MM.1S (cell line): ENCODE data around the gene STEAP1B.
"Not testable (repeated sequence)": the region's sequence is repeated elsewhere in the genome, so short reads cannot be mapped to it uniquely, and the experiment has no call there.

ENCODE experiments used
- DNase-seq: peaks from one replicate; pipeline ENCODE4 v3.0.0-alpha.2; 2015
- H2AFZ ChIP-seq: fragments of 300-600 bp; sonication (generic); 2 replicates; pipeline ENCODE4 v1.6.0; 2016; ENCODE audit warnings: antibody characterized with exemption, low read length
- H3F3A ChIP-seq: fragments of 300-600 bp; sonication (generic); 2 replicates; pipeline ENCODE4 v1.6.1; 2016; ENCODE audit warnings: mild to moderate bottlenecking, antibody characterized with exemption, low read length, moderate library complexity, mixed read lengths; ENCODE audit not compliant: insufficient read depth
- H3K27ac ChIP-seq: fragments of 300-600 bp; sonication (generic); 2 replicates; pipeline ENCODE4 v1.5.1; 2016; ENCODE audit warnings: mild to moderate bottlenecking, low read length
- H3K27me3 ChIP-seq: fragments of 300-600 bp; sonication (generic); replicated peaks from 2 replicates; pipeline ENCODE4 v1.6.0; 2016; ENCODE audit warnings: low read length; ENCODE audit not compliant: insufficient read depth
- H3K36me3 ChIP-seq: fragments of 300-600 bp; sonication (generic); replicated peaks from 2 replicates; pipeline ENCODE4 v1.6.1; 2016; ENCODE audit warnings: mild to moderate bottlenecking, low read length, mixed read lengths; ENCODE audit not compliant: insufficient read depth
- H3K4me1 ChIP-seq: fragments of 300-600 bp; sonication (generic); 2 replicates; pipeline ENCODE4 v1.6.1; 2016; ENCODE audit warnings: low read length, mixed read lengths
- H3K4me2 ChIP-seq: fragments of 300-600 bp; sonication (generic); 2 replicates; pipeline ENCODE4 v1.6.0; 2016; ENCODE audit warnings: low read depth, low read length
- H3K4me3 ChIP-seq: fragments of 300-600 bp; sonication (generic); 2 replicates; pipeline ENCODE4 v1.5.1; 2016; ENCODE audit warnings: low read length, mixed read lengths
- H3K79me2 ChIP-seq: fragments of 300-600 bp; sonication (generic); 2 replicates; pipeline ENCODE4 v1.6.1; 2016; ENCODE audit warnings: mixed run types, low read length, mixed read lengths
- H3K9ac ChIP-seq: fragments of 300-600 bp; sonication (generic); 2 replicates; pipeline ENCODE4 v1.6.1; 2016; ENCODE audit warnings: low read length, mixed read lengths
- H3K9me2 ChIP-seq: fragments of 300-600 bp; sonication (generic); replicated peaks from 2 replicates; pipeline ENCODE4 v1.6.1; 2016; ENCODE audit warnings: mild to moderate bottlenecking, low read length, mixed read lengths; ENCODE audit not compliant: insufficient read depth
- H3K9me3 ChIP-seq: fragments of 300-600 bp; sonication (generic); replicated peaks from 2 replicates; pipeline ENCODE4 v1.6.1; 2016; ENCODE audit warnings: mild to moderate bottlenecking, low read length, mixed read lengths; ENCODE audit not compliant: insufficient read depth
- H4K20me1 ChIP-seq: fragments of 300-600 bp; sonication (generic); 2 replicates; pipeline ENCODE4 v1.6.1; 2016; ENCODE audit warnings: mild to moderate bottlenecking, low read length, moderate library complexity, mixed read lengths; ENCODE audit not compliant: insufficient read depth
- EZH2 ChIP-seq: fragments of 300-600 bp; sonication (generic); optimal IDR thresholded peaks from 2 replicates; pipeline ENCODE3; 2017; ENCODE audit warnings: low read depth, mild to moderate bottlenecking, antibody characterized with exemption, low read length, mixed read lengths
- EZH2phosphoT487 ChIP-seq: fragments of 300-600 bp; sonication (generic); IDR thresholded peaks from 2 replicates; pipeline ENCODE4 v1.6.1; 2018; ENCODE audit warnings: antibody characterized with exemption, low read length
- TF ChIP-seq, protein P1 (sequence below): fragments of 300-600 bp; sonication (generic); IDR thresholded peaks from 2 replicates; pipeline ENCODE4 v1.5.1; 2016; ENCODE audit warnings: antibody characterized with exemption, low read length, mixed read lengths

STEAP1B gene

DNA sequence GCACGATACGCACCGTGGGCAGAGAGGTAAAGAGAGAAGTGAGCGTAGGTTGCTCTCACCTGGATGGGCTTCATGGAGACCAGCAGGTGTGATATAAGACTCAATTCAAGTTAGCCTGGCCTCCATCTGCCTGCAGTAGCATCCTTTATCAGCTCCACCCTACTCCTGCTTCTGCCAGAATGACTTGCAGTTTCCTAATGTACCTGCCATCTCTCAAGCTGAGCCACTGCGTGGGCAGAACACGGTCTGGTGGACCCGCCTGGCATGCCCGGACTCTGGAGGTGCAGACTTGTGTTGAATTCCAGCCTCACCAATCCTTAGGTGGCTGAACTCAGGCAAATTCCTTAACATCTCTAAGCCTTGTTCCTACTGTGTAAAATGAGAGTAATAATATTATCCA lies 64.3 kb downstream of the STEAP1B start:
- no peak for TF ChIP-seq EZH2
- TF ChIP-seq, protein P1, sequence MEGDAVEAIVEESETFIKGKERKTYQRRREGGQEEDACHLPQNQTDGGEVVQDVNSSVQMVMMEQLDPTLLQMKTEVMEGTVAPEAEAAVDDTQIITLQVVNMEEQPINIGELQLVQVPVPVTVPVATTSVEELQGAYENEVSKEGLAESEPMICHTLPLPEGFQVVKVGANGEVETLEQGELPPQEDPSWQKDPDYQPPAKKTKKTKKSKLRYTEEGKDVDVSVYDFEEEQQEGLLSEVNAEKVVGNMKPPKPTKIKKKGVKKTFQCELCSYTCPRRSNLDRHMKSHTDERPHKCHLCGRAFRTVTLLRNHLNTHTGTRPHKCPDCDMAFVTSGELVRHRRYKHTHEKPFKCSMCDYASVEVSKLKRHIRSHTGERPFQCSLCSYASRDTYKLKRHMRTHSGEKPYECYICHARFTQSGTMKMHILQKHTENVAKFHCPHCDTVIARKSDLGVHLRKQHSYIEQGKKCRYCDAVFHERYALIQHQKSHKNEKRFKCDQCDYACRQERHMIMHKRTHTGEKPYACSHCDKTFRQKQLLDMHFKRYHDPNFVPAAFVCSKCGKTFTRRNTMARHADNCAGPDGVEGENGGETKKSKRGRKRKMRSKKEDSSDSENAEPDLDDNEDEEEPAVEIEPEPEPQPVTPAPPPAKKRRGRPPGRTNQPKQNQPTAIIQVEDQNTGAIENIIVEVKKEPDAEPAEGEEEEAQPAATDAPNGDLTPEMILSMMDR, result no peak
- TF ChIP-seq EZH2phosphoT487, result no peak
- Histone ChIP-seq H3F3A (peaks cover 23% of the 10 kb centered on the region), H4K20me1 (no peaks in the 10 kb centered on the region), H3K4me1 (peaks cover 52% of the 10 kb centered on the region), H3K9ac (peak overlapping the region; percentile 44), H3K36me3 (no peaks in the 10 kb centered on the region), H2AFZ (peak overlapping the region; percentile 66), H3K9me2 (no peaks in the 10 kb centered on the region), H3K79me2 (no peaks in the 10 kb centered on the region), H3K4me3 (peak overlapping the region; percentile 44), H3K27ac (peak overlapping the region; percentile 74; the same call in 1 of the 2 replicates), H3K9me3 (no peaks in the 10 kb centered on the region), H3K4me2 (peak overlapping the region; percentile 87), H3K27me3 (no peaks in the 10 kb centered on the region)
- DNase-seq, result no peak

DNA sequence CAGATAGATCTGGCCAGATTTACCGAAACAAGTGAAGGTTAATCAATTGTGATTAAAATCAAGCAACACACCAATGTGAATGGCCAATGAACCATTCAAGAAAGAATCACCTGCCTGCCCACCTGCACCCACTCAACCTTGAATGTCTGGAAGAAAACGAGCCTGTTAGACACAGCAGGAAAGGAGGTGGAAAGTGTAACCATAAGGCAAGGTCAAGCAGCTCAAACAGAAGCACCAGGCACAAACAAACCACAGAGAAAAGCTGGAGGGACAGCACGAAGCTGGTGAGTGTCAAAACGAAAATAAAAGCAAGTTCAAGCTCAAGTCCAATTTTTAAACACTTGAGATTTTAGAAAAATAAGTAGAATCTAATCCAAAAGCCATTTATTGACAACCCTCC lies 64.9 kb downstream of the STEAP1B start:
- H3K9me2 ChIP-seq, result no peaks in the 10 kb centered on the region
- H2AFZ ChIP-seq, result peak overlapping the region; percentile 66
- H4K20me1 ChIP-seq, result no peaks in the 10 kb centered on the region
- H3K4me1 ChIP-seq, result peaks cover 52% of the 10 kb centered on the region
- H3K27me3 ChIP-seq, result no peaks in the 10 kb centered on the region
- H3K36me3 ChIP-seq, result no peaks in the 10 kb centered on the region
- H3K79me2 ChIP-seq, result no peaks in the 10 kb centered on the region
- peak overlapping the region; percentile 74 for H3K27ac ChIP-seq
- peak; percentile 82 for DNase-seq
- H3K9ac ChIP-seq, result peak overlapping the region; percentile 44
- peak overlapping the region; percentile 44 for H3K4me3 ChIP-seq
- peaks cover 23% of the 10 kb centered on the region for H3F3A ChIP-seq
- no peak for TF ChIP-seq EZH2
- H3K9me3 ChIP-seq, result no peaks in the 10 kb centered on the region
- peak overlapping the region; percentile 87 for H3K4me2 ChIP-seq

DNA sequence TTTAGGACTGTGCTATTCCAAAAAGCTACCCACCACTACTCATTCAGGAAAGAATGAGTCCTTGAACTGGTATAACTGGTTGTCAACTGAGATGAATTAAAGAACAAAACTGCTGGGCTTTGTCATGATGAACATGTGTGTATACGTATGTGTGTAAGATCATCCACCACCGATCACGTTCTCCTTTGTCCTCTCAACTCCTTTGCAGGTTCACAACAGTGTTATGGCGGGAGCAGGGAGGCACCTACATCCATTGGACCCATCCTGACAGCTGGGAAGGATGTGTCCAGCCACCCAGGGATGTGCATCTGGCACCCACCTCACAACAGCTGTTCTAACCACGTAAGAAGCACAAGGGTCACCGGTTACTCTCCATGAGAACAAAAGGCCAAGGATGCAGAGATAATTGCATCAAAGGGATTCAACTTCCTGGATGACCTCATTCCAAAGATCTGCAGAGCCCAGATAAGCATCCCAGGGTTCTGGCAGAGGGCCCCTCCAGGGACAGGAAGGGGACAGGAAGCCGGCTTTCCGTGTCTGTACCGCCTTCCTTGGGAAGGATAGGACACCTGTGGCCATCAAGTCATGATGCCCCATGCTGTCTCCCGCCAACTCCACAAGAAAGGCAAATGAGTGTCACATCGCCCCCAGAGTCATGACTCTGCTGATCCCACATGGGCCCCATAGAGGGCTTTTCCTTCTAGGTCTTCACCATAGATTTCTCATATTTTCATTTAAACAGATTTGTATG lies 66.1 kb downstream of the STEAP1B start:
- Histone ChIP-seq H4K20me1 (no peaks in the 10 kb centered on the region), H3K36me3 (no peaks in the 10 kb centered on the region), H3K9me3 (no peaks in the 10 kb centered on the region), H3K9ac (no peak overlapping the region), H3K9me2 (no peaks in the 10 kb centered on the region), H3K79me2 (no peaks in the 10 kb centered on the region), H3K27me3 (no peaks in the 10 kb centered on the region), H3K4me3 (no peak overlapping the region), H3K27ac (no peak overlapping the region), H3K4me1 (peaks cover 40% of the 10 kb centered on the region), H3K4me2 (no peak overlapping the region), H3F3A (peaks cover 19% of the 10 kb centered on the region), H2AFZ (no peak overlapping the region)
- TF ChIP-seq EZH2 (no peak), EZH2phosphoT487 (no peak)
- TF ChIP-seq, protein P1, result no peak
- DNase-seq, result no peak

DNA sequence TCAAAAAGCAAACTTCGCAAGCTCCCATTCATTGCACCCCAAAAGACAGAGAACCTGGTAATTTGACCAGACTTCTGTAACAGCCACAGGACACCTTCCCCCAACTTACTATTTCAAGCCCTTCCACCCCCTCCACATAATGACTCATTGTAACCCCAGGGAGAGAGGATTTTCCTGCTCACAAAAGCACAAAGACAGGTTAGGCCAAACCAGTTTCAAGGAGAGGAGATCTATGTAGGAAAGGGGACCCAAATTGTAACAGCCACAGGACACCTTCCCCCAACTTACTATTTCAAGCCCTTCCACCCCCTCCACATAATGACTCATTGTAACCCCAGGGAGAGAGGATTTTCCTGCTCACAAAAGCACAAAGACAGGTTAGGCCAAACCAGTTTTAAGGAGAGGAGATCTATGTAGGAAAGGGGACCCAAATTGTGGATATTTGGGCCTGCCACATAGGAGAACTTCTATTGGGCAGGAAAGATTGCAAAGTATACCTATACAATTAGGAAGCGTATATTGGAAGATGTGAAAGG lies 66.8 kb downstream of the STEAP1B start:
- not testable (repeated sequence) for H3K27me3 ChIP-seq, H3K36me3 ChIP-seq, H3K4me2 ChIP-seq, H3K9me2 ChIP-seq, H3K27ac ChIP-seq, H3K9ac ChIP-seq, H2AFZ ChIP-seq, H4K20me1 ChIP-seq, H3K9me3 ChIP-seq, H3K79me2 ChIP-seq, DNase-seq, H3K4me3 ChIP-seq
- H3F3A ChIP-seq, result peaks cover 17% of the 10 kb centered on the region
- H3K4me1 ChIP-seq, result peaks cover 33% of the 10 kb centered on the region
